ENCODE results near the gene SCUBE2.

SCUBE2 gene

DNA sequence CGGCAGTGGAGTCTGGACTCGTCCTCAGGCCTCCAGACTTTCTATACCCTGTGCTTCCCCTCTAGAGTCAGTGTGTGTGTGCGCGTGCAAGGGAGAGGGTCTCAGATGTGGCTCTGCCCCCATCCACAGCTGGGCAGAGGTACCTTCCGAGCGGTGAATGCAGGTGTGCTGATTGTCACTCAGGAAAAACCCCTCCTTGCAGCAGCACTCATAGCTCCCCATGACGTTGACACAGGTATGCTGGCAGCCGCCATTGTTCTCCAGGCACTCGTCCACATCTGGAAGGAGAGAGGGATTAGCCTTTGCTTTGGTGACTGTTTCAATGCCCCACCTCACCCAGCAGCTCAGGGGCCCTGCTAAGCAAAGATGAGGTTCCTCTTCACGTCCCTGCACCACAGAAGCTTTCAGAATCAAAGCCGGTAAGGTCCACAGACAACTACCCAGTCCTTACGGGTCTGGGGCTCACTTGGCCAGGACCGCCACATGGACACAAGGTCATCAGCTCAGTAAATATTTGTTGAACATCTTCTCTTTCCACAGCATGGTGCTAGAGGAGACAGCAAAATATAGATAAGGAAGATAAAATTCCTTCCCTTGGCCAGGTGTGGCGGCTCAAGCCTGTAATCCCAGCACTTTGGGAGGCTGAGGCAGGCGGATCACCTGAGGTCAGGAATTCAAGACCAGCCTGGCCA lies 16.9 kb downstream of the SCUBE2 start:
- no peak overlapping the region for H3K4me3 ChIP-seq (replicated peaks; ENCODE audit: low read depth, low read length)
- no peak for DNase-seq (ENCODE audit: low read depth)
- TF ChIP-seq CTCF (IDR thresholded peaks at IDR 0.05; ENCODE audit: low read length, missing control alignments), result no peak

- H3K4me3 ChIP-seq (replicated peaks; ENCODE audit: low read depth, low read length), result no peak overlapping the region
- DNase-seq (ENCODE audit: low read depth), result no peak
- TF ChIP-seq CTCF (IDR thresholded peaks at IDR 0.05; ENCODE audit: low read length, missing control alignments), result no peak
These were observed 17.8 kb downstream of the SCUBE2 start for GRCh38 chr11:9073466-9074225.

- no peak for DNase-seq (ENCODE audit: low read depth)
- no peak for TF ChIP-seq CTCF (IDR thresholded peaks at IDR 0.05; ENCODE audit: low read length, missing control alignments)
These were observed 18.7 kb downstream of the SCUBE2 start for GRCh38 chr11:9072626-9073176.

DNA sequence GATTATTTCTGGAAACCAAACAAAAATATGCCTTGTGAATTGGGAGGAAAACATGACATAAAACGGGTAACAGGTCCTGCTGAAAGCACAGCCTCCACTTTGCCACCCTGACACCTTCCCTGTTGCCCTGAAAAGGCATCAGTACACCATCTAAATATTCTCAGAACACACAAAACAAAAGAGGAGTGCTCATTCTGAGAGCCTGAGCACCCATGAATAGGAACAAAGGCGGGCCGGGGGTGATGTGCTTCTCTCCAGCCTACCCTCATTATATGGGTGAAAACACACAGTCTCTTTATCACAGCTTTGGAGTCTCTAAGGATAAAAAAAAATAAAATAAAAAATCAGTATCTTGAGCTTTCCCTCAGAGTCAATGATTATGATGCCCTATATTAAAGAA lies 19.7 kb downstream of the SCUBE2 start:
- no peak for TF ChIP-seq CTCF (IDR thresholded peaks at IDR 0.05; ENCODE audit: low read length, missing control alignments)
- DNase-seq (ENCODE audit: low read depth), result no peak
- H3K4me3 ChIP-seq (replicated peaks; ENCODE audit: low read depth, low read length), result no peak overlapping the region

More at GRCh38 chr11:9072626-9073176, 18.7 kb downstream of the SCUBE2 start:
- no peak overlapping the region for H3K4me3 ChIP-seq (replicated peaks; ENCODE audit: low read depth, low read length)

DNA sequence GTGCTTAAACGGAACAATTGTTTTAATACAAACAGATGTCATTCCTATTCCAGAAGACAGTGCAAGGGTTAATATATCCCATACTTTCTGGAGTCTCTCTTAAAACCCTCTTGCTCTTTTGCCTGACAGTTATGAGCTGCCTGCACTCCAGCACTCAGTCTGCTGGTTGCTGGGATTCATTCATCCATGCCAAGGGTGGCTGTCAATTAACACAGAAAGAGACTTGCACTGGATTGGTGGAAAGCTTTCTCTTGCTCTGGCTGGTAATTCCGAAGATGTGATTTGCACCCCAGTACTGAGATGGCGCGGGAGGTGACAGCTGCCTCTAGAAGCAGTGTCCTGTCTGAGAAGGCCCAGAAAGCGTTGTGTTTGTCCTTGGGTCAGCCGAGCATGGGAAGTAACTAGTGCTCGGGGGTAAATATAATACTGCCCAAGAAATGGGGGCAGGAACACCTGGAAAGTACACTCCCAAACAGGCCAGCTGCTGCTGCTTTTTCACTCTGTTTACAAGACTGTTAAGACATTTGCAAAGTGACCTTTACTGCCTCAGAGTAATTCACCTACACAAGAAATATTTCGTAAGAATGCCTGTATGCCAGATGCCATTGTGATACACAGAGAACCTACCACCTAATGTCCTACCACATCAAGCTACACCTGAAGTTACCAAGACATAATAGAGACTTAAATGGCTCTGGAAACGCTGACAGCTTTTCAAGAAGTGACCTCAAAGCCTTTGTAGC lies 20.5 kb downstream of the SCUBE2 start:
- no peak for DNase-seq (ENCODE audit: low read depth)
- H3K4me3 ChIP-seq (replicated peaks; ENCODE audit: low read depth, low read length), result no peak overlapping the region
- no peak for TF ChIP-seq CTCF (IDR thresholded peaks at IDR 0.05; ENCODE audit: low read length, missing control alignments)

- no peak for TF ChIP-seq CTCF (IDR thresholded peaks at IDR 0.05; ENCODE audit: low read length, missing control alignments)
- no peak for DNase-seq (ENCODE audit: low read depth)
These were observed 21.4 kb downstream of the SCUBE2 start for GRCh38 chr11:9069862-9070470.

More at GRCh38 chr11:9069862-9070470, 21.4 kb downstream of the SCUBE2 start:
- no peak overlapping the region for H3K4me3 ChIP-seq (replicated peaks; ENCODE audit: low read depth, low read length)
